Suprapubic skin (tissue), 4 donors: ENCODE results near the gene SEC61A2.

ENCODE experiments used
- CTCF ChIP-seq, 2 donors: fragments of 200-600 bp in 1 of 2; fragments of 450-650 bp in 1 of 2; sonication (generic) in 1 of 2; IDR thresholded peaks; one replicate each; pipeline ENCODE4 v1.5.1; 2016 to 2019; ENCODE audit warnings: antibody characterized with exemption in 2 of 2, mild to moderate bottlenecking in 1 of 2, moderate library complexity in 1 of 2
- EP300 ChIP-seq: sonication (generic); formaldehyde crosslinking; IDR thresholded peaks from one replicate; pipeline ENCODE4 v1.6.1; 2017; ENCODE audit warnings: antibody characterized with exemption
- POLR2AphosphoS5 ChIP-seq, 3 donors: sonication (generic); formaldehyde crosslinking; IDR thresholded peaks; one replicate each; pipeline ENCODE4 v1.6.1; 2017; ENCODE audit warnings: antibody characterized with exemption in 3 of 3

GRCh38 chr10:12177642-12178041, 48.2 kb downstream of the SEC61A2 start:
- TF ChIP-seq EP300 = no peak
- TF ChIP-seq CTCF (IDR thresholded peaks at IDR 0.05) = no peak
- no peak for TF ChIP-seq POLR2AphosphoS5 (IDR thresholded peaks at IDR 0.05)
